GDM1 (cell line): Measurements from ENCODE around the gene MADD.

Source experiments
- DNase-seq: peaks from one replicate; lab custom pipeline; 2025; lab: John Stamatoyannopoulos, UW

MADD gene

DNA sequence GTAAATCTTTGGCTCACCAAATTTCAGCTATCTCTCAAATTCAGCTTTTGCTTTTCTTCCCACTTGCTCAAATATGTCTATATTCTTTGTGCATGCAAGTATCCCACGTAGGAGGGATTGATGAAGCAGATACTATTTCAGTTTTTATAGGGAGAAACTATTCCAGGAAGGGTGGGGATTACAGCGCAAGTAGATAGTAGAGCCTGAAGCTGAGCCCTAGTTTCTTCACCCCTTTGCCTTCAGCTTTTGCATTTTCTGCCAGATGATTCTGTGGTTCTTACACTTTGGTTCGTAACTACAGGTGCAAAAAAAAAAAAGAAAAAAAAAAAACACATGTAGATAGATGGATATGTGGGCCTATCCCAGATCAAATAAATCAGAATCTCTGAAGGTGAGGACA is 18.2 kb upstream of the MADD start:
- DNase-seq, result no peak

DNA sequence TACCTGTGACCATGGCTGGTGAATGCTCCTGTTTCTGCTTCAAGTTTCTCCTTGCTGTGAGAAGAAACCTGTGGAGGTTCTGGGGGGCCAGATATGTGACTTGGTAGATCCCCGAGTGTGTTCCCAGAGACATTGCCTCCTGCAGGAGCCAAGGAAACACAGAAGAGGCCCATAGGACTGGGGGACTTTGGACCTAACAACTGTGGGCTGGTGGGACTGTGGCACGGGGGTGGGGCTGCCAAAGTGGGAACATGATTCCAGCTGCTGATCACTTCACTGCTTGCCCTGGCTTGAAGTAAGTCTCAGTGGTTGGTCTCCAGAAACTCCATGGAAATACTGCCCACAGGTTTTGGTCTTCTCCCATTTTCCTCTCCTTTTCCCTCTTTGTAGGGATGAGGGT is 16.3 kb upstream of the MADD start:
- no peak for DNase-seq

DNA sequence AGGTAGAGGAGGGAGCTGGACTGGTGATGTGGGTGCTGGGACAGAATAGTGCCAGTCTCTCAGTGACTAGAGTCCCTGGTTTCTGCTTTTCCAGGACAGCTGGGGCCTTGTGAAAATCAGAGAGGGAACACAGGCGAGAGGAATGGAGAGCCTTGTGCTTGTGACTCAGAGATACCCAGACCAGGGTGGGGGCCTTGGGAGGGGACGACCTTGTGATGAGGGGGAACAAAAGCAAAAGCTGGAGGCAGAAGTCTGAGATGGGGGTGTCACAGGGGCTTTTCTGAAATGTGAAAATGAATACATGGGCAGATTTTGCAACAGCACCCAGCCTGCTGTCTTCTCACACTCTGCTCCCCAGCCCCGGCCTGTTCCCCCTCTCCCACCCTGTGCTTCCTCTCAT is 15.5 kb upstream of the MADD start:
- DNase-seq, result no peak

DNA sequence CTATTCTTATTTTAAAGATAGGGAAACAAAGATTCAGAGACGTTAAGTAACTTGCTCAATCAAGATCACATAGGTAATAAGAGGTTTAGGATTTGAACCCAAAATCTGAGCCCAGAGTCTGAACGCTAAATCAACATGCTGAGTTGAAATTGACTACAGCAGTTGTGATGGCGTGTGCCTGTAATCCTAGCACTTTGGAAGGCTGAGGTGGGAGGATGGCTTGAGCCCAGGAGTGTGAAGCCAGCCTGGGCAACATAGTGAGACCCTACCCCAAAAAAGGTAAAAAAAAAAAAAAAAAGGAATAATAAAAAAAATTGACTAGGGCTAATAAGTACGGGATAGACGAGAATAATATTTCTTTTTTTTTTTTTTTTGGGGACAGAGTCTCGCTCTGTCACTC is 13.6 kb upstream of the MADD start:
- no peak for DNase-seq

DNA sequence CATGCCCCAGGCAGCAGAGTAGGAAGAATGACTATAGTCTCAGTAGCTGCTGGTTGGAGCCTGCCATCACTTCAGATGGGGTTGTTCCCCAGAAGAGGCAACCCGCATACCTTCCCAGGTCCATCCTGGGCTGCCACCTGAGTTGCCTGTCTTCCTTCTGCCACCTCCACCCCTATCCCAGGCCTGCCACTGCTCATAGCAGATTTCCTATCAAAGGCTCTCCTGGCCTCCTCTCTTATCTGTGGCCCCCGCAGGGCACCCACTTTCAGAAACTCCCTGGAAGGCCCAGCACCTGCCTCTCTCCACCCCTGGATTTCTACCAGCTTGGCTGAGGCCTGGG is 12.8 kb upstream of the MADD start:
- no peak for DNase-seq

DNA sequence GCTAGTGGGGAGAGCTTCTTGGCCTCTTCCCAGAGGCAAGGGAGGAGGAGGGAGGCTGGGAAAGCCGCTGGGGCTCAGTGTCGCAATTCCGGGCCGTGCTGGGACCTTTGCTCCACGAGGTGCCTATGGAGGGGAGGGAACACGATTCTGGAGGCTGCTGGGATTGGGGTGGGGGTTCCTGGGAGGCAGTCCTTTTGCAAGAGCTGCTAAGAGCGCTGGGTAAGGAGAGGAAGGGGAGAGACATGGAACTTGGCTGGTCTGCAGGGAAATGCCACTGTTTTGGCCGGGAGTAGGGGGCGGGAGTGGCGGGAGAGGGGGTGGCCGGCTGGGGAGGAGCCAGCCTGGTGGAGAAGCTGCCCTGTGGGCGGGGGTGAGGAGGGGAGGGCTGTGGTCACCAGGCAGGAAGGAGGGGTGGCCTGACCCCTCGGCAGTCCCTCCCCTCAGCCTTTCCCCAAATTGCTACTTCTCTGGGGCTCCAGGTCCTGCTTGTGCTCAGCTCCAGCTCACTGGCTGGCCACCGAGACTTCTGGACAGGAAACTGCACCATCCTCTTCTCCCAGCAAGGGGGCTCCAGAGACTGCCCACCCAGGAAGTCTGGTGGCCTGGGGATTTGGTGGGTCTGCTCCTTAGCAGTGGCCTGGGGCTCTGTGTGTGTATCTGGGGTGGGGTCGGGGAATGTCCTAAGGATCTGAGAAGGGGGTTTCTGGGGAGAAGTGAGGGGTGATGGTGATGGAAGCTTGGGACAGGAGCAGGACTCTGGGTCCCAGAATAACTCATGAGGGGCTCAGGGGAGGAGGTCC is 12.2 kb upstream of the MADD start, which contains the start of gene NR1H3:
NR1H3 (plus strand) TSS at position 480 of the 800 bp plus-strand sequence. CDS start 1,221 bp downstream, outside the sequence.
- DNase-seq, result peak; percentile 62

DNA sequence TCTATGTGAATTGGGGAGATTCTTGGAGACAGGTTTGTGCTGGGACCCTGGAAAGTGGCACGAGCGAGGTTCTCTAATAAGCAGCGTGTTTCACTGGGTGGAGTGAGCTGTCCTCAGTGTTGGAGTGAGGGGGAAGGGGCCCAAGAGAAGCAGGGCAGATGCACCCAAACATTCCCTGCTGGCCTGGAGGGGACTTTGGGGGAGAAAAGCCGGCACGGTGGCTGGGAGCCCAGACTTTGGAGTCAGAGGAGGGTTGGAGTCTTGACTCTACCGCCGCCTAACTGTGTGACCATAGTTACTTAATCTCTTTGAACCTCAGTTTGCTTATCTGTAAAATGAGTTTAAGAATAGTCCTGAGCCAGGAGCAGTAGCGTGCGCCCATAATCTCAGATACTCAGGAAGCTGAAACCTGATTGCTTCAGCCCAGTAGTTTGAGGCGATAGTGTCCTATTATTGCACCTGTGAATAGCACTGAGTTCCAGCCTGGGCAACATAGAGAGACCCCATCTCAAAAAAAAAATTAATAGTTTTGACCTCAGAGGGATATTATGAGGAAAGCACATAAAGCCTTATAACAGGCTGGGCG is 11.5 kb upstream of the MADD start:
- no peak for DNase-seq

DNA sequence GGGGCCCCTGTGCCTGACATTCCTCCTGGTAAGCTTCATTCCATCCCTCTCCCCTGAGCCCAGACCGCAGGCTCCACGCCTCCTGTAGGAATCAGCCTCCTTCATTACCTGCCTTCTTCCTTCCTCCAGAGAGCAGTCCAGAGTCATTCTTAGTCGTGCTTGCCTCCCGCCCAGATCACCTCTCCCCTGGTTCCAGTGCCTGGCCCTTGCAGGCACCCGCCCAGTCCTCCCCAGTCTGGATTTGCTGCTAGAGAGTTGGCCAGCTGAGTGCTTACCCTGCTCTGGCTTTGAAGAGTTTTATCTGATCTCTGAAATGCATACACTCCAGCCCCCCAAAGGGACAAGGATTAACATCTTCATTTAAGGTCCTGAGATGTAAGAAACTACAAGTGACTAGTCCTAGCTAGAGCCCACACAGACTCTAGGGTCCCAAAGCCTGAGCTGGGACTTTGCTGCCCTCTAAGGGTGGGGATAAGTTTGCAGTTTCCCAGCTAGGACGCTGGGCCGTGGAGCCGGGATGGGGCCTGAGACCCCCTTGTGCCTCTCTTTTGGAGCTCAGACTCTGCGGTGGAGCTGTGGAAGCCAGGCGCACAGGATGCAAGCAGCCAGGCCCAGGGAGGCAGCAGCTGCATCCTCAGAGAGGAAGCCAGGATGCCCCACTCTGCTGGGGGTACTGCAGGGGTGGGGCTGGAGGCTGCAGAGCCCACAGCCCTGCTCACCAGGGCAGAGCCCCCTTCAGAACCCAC is 10.5 kb upstream of the MADD start:
- DNase-seq, result peak; percentile 54

DNA sequence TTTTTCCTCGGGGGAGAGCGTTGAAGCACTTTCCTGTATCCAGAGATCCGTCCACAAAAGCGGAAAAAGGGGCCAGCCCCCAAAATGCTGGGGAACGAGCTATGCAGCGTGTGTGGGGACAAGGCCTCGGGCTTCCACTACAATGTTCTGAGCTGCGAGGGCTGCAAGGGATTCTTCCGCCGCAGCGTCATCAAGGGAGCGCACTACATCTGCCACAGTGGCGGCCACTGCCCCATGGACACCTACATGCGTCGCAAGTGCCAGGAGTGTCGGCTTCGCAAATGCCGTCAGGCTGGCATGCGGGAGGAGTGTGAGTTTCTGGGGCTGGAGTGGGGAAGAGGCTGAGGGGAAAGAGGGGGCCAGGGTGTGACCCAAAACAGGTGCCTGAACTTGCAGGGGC is 9.6 kb upstream of the MADD start:
- no peak for DNase-seq

DNA sequence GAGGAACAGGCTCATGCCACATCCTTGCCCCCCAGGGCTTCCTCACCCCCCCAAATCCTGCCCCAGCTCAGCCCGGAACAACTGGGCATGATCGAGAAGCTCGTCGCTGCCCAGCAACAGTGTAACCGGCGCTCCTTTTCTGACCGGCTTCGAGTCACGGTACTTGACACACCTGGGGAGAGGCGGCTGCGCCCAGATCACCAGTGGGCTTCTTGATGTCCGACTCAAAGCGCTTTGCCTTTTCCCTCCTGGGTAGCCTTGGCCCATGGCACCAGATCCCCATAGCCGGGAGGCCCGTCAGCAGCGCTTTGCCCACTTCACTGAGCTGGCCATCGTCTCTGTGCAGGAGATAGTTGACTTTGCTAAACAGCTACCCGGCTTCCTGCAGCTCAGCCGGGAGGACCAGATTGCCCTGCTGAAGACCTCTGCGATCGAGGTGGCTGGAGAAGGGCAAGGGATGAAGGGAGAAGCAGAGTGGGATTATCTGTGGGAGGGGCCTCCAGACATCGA is 8.6 kb upstream of the MADD start:
- DNase-seq, result no peak

DNA sequence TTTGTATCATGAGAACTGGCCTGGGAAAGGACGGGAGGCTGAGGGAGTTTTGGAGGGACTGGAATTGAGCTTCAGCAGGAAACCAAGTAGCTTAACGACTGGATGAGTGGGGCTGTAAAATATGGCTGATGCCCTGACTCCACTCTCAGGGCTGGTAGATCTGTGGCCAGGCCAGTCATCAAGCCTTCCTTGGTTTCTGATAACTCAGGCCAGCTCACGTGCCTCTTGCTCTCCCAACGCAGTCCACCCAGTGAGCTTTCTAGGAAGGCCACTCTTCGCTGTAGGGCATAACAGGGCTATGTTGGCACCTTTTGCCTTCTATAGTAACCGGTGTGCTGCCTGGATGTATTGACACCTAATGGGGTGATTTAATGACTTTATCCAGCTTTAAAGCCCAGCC is 5.8 kb upstream of the MADD start:
- no peak for DNase-seq

DNA sequence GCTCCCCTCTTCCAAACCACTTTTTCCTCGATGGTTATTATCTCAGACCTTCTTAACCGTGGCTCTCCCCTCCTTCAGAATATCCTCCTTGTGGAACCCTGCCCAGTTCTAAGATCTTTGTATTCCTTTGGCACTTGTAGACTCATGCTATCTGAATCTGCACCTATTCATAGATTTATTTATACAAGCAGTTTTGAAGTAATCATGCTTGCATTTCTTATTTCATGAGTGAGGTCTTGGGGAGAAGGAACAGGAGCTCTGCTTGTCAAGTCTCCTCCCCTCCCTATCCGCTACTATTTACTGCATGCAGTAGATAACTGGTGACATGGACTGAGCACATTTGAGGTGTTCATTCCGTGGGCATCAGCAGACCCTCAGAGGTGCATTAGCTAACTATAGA is 5.4 kb upstream of the MADD start:
- DNase-seq, result no peak

DNA sequence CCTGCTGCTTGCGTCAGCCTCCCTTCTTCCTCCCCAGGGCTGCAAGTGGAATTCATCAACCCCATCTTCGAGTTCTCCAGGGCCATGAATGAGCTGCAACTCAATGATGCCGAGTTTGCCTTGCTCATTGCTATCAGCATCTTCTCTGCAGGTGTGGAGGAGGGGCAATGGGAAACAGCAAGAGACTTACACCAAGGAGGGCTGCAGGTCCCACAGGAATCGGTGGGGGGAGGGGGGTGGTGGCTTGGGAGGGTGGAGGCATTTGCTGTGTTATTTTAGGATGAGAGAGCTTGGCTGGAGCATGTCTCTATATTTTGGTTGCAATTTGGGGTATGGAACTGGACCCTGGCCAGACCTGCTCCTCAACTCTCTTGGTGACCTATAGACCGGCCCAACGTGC is 2.1 kb upstream of the MADD start:
- DNase-seq, result no peak

DNA sequence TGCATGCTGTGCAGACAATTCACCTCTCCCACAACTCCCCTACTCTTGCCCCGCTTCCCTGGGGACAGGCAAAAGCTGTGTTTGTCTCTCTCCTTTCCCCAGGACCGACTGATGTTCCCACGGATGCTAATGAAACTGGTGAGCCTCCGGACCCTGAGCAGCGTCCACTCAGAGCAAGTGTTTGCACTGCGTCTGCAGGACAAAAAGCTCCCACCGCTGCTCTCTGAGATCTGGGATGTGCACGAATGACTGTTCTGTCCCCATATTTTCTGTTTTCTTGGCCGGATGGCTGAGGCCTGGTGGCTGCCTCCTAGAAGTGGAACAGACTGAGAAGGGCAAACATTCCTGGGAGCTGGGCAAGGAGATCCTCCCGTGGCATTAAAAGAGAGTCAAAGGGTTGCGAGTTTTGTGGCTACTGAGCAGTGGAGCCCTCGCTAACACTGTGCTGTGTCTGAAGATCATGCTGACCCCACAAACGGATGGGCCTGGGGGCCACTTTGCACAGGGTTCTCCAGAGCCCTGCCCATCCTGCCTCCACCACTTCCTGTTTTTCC is 1.4 kb upstream of the MADD start:
- no peak for DNase-seq

DNA sequence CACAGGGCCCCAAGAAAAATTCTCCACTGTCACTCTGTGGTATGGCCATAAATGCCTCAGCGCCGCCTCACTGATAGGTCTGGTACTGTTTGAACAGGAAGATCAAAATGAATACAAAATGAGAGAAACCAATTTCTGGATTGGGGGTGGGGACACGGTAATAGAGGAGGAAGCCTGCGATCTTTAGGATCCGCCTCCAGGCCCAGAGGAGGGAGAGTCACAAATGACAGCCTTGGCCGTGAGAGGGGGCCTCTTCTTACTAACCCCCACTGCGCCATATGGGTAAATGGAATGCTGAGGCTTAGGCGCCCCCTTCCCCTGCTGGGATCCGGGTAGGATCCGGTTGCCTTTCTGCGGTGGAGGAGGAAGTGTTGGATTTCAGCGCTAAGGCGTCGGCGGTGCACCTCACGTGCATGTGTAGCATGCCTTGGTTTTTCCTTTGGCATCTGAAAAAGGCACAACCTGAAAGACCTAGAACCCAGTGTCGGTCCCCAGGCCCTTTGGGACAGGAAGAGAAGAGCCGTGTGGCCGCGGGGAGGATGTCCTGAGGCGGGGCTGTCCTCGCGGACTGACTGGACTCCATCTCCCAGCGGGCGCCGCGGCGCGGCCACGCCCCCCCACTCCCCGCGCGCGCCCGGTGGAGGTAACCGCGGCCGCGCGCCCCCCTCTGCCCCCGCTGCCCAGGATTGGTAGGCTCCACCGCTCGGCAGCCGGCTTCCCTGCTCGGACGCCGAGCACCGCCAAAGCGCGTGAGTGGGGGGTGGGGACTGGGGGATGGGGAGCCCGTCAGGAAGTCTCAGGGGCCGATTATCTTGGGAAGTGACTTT is 718 bp upstream of the MADD start:
- DNase-seq, result peak; percentile 97

DNA sequence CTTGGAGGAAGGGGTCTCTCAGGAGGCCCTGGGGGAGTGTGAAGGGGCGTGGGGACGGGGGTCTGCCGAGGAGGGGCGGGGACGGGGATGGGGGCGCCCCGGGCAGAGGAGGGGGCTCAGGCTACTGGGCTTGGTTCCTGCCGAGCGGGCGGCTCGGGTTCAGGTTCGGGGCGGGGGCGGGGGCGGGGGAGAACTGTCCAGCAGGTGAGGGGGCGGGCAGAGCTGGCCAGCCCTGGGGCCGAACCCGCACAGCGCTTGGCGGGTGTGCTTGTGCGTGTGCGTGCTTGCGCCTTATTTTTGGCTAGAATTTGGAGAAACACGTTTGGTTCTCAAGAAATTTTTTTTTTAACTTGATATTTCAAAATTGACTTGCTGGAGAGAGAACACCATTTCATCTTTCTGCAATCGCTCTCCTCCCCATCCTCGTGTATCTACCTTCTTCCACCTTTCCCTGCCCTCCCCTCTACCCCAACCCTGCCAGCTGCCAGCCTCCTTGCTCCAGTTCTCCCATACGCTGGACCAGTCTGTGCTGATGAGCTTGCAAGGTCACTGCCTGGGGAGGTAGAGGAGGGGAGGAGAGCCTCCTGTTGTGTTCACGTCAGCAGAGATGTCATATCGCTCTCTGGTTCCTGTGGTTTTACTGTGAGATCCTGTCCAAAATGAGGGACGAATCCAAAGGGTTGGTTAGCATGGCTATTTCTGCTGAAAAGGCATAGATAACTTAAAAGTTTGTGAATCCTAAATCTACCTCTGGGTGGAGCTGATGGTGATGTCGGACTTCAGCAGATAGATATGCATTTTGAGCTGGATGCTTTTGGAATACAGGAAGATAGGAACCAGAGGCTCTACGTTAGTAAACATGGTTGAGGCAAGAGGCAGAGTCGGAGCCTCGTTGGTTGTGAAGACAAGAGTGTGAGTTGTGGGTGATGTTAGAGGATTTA is 668 bp downstream of the MADD start:
- no peak for DNase-seq

DNA sequence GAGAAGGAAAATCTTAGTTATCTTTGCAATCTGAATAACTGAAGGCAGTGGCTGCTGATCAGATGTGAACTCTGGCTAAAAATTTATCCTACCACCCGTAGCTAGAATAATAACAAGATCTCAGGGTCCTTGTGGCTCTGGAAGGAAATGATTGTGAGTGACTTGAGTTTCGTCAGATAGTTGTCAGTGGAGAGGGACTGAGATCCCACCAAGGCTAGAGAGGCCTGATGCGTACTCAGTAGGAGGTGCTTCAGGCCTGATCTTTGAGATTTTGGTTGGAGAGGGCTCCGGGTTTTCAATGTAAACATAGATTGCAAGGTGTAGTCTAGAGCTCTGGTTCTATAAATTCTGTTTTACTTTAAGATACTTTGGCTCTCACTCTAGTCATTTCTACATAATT is 1.4 kb downstream of the MADD start:
- no peak for DNase-seq

DNA sequence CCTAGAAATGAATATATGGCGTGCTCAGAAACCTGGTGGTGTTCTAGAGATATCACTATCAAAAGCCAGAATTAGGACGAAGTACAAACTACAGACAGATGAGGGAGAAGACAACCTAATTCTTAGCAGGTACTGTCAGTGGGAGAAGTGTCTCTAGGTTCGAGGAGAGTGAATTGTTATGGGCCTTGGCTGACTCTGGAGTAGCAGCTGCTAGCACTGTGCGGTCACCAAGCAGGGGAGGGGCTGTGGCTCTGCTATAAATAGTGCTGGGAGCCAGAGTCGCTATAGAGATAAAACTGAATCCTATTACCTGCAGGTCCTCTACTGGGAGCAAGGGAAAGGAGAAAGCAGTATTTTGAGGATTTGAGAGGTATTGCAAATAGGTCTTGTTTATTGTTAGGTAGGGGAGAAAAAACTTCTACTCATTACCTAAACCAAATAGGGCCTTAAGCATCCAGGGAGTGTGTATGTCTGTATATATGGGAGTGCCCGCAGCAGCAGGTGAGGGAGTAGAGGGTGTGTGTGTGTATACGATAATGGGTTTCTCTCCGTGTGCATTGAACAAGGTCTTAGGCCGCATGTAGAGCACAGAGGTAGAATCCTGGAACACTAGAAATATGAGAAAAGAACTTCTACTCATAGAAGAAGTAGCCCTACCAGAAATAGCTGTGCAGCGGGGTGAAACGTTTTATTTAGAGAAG is 2.2 kb downstream of the MADD start:
- DNase-seq, result no peak

DNA sequence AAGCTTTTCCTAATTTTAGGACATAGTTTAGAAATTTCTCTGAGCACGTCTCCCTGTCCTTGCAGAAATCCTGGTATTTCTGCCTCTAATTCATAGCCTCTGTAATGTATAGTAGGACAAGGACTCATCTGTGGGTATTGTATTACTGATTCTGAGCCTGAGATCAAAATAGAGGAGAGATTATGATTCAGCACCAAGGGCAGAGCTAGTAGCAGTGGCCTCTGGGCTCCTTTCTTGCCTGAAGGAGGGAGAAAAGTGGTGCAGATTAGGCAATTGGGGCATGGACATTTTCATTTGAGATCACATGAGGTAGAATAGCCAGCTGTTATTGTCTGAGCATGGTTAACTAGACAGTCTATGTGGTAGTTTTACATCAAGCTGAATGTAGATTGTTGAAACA is 2.8 kb downstream of the MADD start:
- DNase-seq, result no peak
